Ishikawa (cell line): ENCODE data around the gene KLK15.

Source experiments
- CEBPB ChIP-seq: IDR thresholded peaks from 2 replicates; pipeline ENCODE4 v1.6.1; 2012
- CREB1 ChIP-seq: IDR thresholded peaks from 2 replicates; pipeline ENCODE4 v1.6.1; 2012; ENCODE audit warnings: low read depth
- EGR1 ChIP-seq: IDR thresholded peaks from 2 replicates; pipeline ENCODE4 v1.6.1; 2012
- EP300 ChIP-seq: IDR thresholded peaks from 2 replicates; pipeline ENCODE4 v1.6.1; 2012; ENCODE audit warnings: borderline replicate concordance
- FOXM1 ChIP-seq: IDR thresholded peaks from 2 replicates; pipeline ENCODE4 v1.6.1; 2012; ENCODE audit warnings: low read depth, borderline replicate concordance
- MAX ChIP-seq: IDR thresholded peaks from 2 replicates; pipeline ENCODE4 v1.6.1; 2012
- NFIC ChIP-seq: IDR thresholded peaks from 2 replicates; pipeline ENCODE4 v1.6.1; 2012
- RAD21 ChIP-seq: IDR thresholded peaks from 2 replicates; pipeline ENCODE4 v1.6.1; 2012; ENCODE audit warnings: low read depth
- REST ChIP-seq: IDR thresholded peaks from 2 replicates; pipeline ENCODE4 v1.6.1; 2012; ENCODE audit warnings: low read depth, mild to moderate bottlenecking
- TAF1 ChIP-seq: IDR thresholded peaks from 2 replicates; pipeline ENCODE4 v1.6.1; 2012; ENCODE audit warnings: low read depth, mild to moderate bottlenecking
- TCF12 ChIP-seq: IDR thresholded peaks from 2 replicates; pipeline ENCODE4 v1.6.1; 2012; ENCODE audit warnings: low read depth
- TEAD4 ChIP-seq: IDR thresholded peaks from 2 replicates; pipeline ENCODE4 v1.6.1; 2012
- USF1 ChIP-seq: IDR thresholded peaks from 2 replicates; pipeline ENCODE4 v1.6.1; 2012
- YY1 ChIP-seq: IDR thresholded peaks from 2 replicates; pipeline ENCODE4 v1.6.1; 2012; ENCODE audit warnings: low read depth
- ZBTB7A ChIP-seq: IDR thresholded peaks from 2 replicates; pipeline ENCODE4 v1.6.1; 2012; ENCODE audit warnings: low read depth

KLK15 gene

GRCh38 chr19:50780753-50781435 lies 52.5 kb downstream of the KLK15 start:
- no peak for TF ChIP-seq REST
- no peak for TF ChIP-seq TCF12
- no peak for TF ChIP-seq RAD21
- TF ChIP-seq YY1: no peak
- TF ChIP-seq FOXM1: no peak
- no peak for TF ChIP-seq CEBPB
- TF ChIP-seq CREB1: no peak
- TF ChIP-seq EGR1: no peak
- no peak for TF ChIP-seq MAX
- no peak for TF ChIP-seq TAF1
- no peak for TF ChIP-seq EP300
- TF ChIP-seq ZBTB7A: no peak
- no peak for TF ChIP-seq NFIC

GRCh38 chr19:50779504-50780457 lies 53.6 kb downstream of the KLK15 start:
- TF ChIP-seq EP300: no peak
- TF ChIP-seq YY1: no peak
- no peak for TF ChIP-seq MAX
- no peak for TF ChIP-seq REST
- no peak for TF ChIP-seq TAF1
- TF ChIP-seq FOXM1: no peak
- no peak for TF ChIP-seq TEAD4
- no peak for TF ChIP-seq RAD21
- no peak for TF ChIP-seq NFIC
- TF ChIP-seq ZBTB7A: no peak
- no peak for TF ChIP-seq CREB1
- TF ChIP-seq EGR1: no peak
- TF ChIP-seq TCF12: no peak
- no peak for TF ChIP-seq USF1
- TF ChIP-seq CEBPB: no peak

GRCh38 chr19:50778906-50779430 lies 54.4 kb downstream of the KLK15 start:
- TF ChIP-seq YY1 (no peak), MAX (no peak), RAD21 (no peak), NFIC (no peak), TAF1 (no peak), EP300 (no peak), CEBPB (no peak), REST (no peak), CREB1 (no peak), TEAD4 (no peak)
